Lower leg skin (tissue), 3 donors: ENCODE measurements around the gene LEKR1.

ENCODE experiments used
- POLR2A ChIP-seq, 2 donors: fragments of 450-650 bp; IDR thresholded peaks; one replicate each; pipeline ENCODE4 v1.6.1; 2016 to 2017; ENCODE audit warnings: antibody characterized with exemption in 2 of 2, mild to moderate bottlenecking in 1 of 2, moderate library complexity in 1 of 2
- TF ChIP-seq, protein P1 (sequence below), 3 donors: fragments of 450-650 bp; IDR thresholded peaks; one replicate each; pipeline ENCODE4 v1.5.1; 2016; ENCODE audit warnings: antibody characterized with exemption in 3 of 3, mild to moderate bottlenecking in 3 of 3, moderate library complexity in 2 of 3

DNA sequence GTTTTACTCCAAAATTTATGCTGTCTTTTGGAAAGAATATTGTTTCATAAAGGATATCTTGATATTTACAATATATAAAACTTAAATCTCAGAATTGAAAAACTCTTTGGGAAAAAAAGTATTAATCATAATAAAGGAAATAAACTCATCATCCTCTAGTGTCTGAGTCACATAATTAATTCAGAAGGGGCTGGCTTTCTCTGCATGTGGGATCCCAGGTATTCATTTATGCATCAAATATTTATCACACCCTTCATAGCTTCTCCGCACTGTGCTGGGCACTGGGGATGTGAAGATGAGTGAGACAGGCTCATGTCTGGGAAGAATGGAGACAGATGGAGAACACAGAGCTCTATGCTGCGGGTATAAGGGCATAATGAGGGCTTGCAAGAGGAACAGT, 268.1 kb downstream of the LEKR1 start:
- TF ChIP-seq, protein P1, sequence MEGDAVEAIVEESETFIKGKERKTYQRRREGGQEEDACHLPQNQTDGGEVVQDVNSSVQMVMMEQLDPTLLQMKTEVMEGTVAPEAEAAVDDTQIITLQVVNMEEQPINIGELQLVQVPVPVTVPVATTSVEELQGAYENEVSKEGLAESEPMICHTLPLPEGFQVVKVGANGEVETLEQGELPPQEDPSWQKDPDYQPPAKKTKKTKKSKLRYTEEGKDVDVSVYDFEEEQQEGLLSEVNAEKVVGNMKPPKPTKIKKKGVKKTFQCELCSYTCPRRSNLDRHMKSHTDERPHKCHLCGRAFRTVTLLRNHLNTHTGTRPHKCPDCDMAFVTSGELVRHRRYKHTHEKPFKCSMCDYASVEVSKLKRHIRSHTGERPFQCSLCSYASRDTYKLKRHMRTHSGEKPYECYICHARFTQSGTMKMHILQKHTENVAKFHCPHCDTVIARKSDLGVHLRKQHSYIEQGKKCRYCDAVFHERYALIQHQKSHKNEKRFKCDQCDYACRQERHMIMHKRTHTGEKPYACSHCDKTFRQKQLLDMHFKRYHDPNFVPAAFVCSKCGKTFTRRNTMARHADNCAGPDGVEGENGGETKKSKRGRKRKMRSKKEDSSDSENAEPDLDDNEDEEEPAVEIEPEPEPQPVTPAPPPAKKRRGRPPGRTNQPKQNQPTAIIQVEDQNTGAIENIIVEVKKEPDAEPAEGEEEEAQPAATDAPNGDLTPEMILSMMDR (IDR thresholded peaks at IDR 0.05): no peak
- no peak for TF ChIP-seq POLR2A (IDR thresholded peaks at IDR 0.05)
